ENCODE data around the gene NKX2-4.

DNA sequence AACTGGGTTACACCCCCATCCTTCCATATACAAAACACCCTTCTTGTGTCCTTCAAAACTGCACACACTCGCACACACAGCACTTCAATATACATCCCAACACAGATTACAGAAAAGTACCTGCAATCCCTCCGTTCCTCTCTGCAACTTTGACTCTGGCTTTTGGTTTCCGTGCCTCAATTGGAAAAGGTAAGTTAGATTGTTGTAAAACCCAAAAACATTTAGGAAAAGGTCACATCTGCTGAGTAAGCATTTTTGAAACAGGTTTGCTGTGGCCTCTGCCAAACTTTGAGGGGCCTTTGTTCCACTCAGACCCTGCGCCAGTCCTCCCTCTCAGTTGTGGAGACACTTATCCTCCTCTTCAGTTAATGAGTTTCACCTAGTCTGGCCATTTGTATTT lies 4.2 kb downstream of the NKX2-4 start:
- no peak for TF ChIP-seq CTCF (IDR thresholded peaks at IDR 0.05)
- TF ChIP-seq POLR2A (IDR thresholded peaks at IDR 0.05) = no peak
- TF ChIP-seq POLR2AphosphoS5 (IDR thresholded peaks at IDR 0.05) = no peak
- no peak for TF ChIP-seq EP300 (IDR thresholded peaks at IDR 0.05)
